BLaER1 (cell line): ENCODE data around the gene NELFA.

Experiments used
- H3K27ac ChIP-seq: shearing (Covaris generic); formaldehyde crosslinking; 2 replicates; pipeline ENCODE4 v1.8.1; 2022
- H3K27me3 ChIP-seq: shearing (Covaris generic); formaldehyde crosslinking; 2 replicates; pipeline ENCODE4 v1.8.1; 2022
- H3K36me3 ChIP-seq: shearing (Covaris generic); formaldehyde crosslinking; 2 replicates; pipeline ENCODE4 v1.8.1; 2022
- H3K4me1 ChIP-seq: shearing (Covaris generic); formaldehyde crosslinking; 2 replicates; pipeline ENCODE4 v1.8.1; 2022
- H3K4me2 ChIP-seq: shearing (Covaris generic); formaldehyde crosslinking; 2 replicates; pipeline ENCODE4 v1.8.1; 2022
- H3K4me3 ChIP-seq: shearing (Covaris generic); formaldehyde crosslinking; 2 replicates; pipeline ENCODE4 v1.8.1; 2022
- H3K9ac ChIP-seq: shearing (Covaris generic); formaldehyde crosslinking; 2 replicates; pipeline ENCODE4 v1.8.1; 2022
- H3K9me3 ChIP-seq: shearing (Covaris generic); formaldehyde crosslinking; 2 replicates; pipeline ENCODE4 v1.8.1; 2022
- H4K20me1 ChIP-seq: shearing (Covaris generic); formaldehyde crosslinking; 2 replicates; pipeline ENCODE4 v1.8.1; 2022
- Cebpa-rat ChIP-seq: shearing (Covaris generic); IDR thresholded peaks from 2 replicates; pipeline ENCODE4 v1.8.1; 2022

Gene NELFA

DNA sequence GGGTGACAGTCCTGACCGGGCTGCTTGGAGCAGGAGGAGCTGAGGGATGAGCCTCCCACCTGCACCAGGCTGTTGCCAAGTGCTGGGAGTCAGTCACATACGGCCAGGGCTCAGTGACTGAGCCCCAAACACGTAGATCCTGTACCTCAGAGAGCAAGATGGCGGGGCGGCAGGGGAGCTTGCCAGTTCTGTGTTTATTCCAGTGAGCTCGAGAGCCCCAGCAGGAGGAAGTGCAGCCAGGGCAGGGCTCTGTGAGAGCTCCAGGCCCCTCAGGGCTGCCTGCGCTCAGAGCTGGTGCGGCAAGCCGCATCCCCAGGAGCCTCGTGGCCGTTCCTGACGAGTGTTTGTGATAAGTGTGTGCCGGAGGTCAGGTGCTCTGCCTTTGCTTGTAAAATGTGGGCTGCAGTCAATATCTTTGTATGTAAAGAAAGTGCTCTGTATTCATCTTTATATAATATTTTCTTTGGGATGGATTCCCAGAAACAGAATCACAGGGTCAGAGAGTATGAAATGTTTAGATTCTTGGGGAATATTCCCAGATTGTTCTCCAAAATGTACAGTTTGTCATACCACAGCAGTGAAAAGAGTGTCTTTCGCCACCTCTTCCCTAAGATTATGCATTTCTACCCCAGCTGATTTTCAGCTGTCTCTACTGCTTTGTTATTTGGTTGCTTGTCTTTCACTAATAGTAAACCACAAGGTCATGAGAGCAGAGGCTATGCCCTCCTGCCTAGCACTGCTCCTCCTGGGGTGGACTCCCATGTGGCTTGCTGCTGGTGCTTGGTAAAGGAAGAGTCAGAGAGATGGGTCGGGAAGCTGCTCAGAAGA is 50.3 kb downstream of the NELFA start:
- TF ChIP-seq Cebpa-rat, result no peak
- no peak overlapping the region for H3K4me3 ChIP-seq
- H4K20me1 ChIP-seq, result peaks cover 43% of the 10 kb centered on the region; the same call in 1 of the 2 replicates
- H3K9ac ChIP-seq, result no peak overlapping the region
- no peaks in the 10 kb centered on the region for H3K27me3 ChIP-seq
- no peaks in the 10 kb centered on the region for H3K4me1 ChIP-seq
- peaks cover 100% of the 10 kb centered on the region for H3K36me3 ChIP-seq
- no peak overlapping the region for H3K27ac ChIP-seq
- no peaks in the 10 kb centered on the region for H3K9me3 ChIP-seq
- no peak overlapping the region for H3K4me2 ChIP-seq

- H3K4me3 ChIP-seq, result no peak overlapping the region
- H4K20me1 ChIP-seq, result peaks cover 37% of the 10 kb centered on the region; the same call in 1 of the 2 replicates
- H3K27me3 ChIP-seq, result no peaks in the 10 kb centered on the region
- H3K27ac ChIP-seq, result no peak overlapping the region
- H3K36me3 ChIP-seq, result peaks cover 100% of the 10 kb centered on the region
- H3K9me3 ChIP-seq, result no peaks in the 10 kb centered on the region
- no peak for TF ChIP-seq Cebpa-rat
- H3K4me2 ChIP-seq, result no peak overlapping the region
- no peaks in the 10 kb centered on the region for H3K4me1 ChIP-seq
- H3K9ac ChIP-seq, result no peak overlapping the region
Observed at GRCh38 chr4:1956631-1957030, 52.1 kb downstream of the NELFA start.

DNA sequence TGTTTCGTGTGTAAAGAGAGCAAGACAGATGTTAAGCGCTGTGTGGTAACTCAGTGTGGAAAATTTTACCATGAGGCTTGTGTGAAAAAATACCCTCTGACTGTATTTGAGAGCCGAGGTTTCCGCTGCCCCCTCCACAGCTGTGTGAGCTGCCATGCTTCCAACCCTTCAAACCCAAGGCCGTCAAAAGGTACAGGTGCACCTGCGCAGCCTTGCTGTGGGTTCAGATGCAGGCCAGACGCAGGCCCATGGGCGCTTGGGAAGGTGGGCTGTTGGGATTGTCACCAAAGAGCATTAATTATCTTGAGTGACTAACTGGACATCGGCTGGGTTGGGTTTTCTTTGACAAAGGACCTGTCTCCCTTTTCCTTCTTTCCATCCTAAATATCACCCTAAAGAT is 55.4 kb downstream of the NELFA start:
- Histone ChIP-seq H3K4me3 (no peak overlapping the region), H3K27me3 (no peaks in the 10 kb centered on the region), H3K4me1 (no peaks in the 10 kb centered on the region), H3K9me3 (no peaks in the 10 kb centered on the region), H4K20me1 (peaks cover 30% of the 10 kb centered on the region), H3K36me3 (peaks cover 100% of the 10 kb centered on the region), H3K4me2 (no peak overlapping the region), H3K9ac (no peak overlapping the region), H3K27ac (no peak overlapping the region)
- no peak for TF ChIP-seq Cebpa-rat

DNA sequence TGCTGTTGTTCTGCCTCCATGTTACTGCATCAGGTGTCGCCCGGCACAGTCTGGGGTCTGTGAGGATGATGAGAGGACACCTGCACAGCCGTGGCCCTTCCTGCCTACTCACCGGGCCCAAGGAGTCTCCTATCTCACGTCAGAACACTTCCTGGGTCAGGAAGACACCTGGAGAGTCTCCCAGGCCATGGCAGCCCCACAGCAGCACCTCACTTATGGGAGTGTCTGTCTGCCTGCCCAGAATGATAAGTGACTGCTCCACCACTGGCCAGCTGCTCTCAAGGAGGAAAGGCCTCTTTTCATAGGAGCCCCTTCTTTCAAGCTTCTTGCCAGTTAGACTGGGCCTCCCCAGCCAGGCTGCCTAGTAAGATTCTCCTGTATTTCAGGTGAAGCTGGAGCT is 56.1 kb downstream of the NELFA start:
- Histone ChIP-seq H3K9ac (no peak overlapping the region), H3K4me1 (no peaks in the 10 kb centered on the region), H3K36me3 (peaks cover 100% of the 10 kb centered on the region), H3K27ac (no peak overlapping the region), H3K4me3 (no peak overlapping the region), H3K27me3 (no peaks in the 10 kb centered on the region), H3K4me2 (no peak overlapping the region), H4K20me1 (peaks cover 30% of the 10 kb centered on the region), H3K9me3 (no peaks in the 10 kb centered on the region)
- no peak for TF ChIP-seq Cebpa-rat

- Histone ChIP-seq H3K4me3 (no peak overlapping the region), H4K20me1 (peaks cover 32% of the 10 kb centered on the region), H3K36me3 (peaks cover 100% of the 10 kb centered on the region), H3K27ac (no peak overlapping the region), H3K4me2 (no peak overlapping the region), H3K4me1 (no peaks in the 10 kb centered on the region), H3K9ac (no peak overlapping the region), H3K9me3 (no peaks in the 10 kb centered on the region), H3K27me3 (no peaks in the 10 kb centered on the region)
- no peak for TF ChIP-seq Cebpa-rat
Observed at GRCh38 chr4:1952058-1952700, 56.6 kb downstream of the NELFA start.

DNA sequence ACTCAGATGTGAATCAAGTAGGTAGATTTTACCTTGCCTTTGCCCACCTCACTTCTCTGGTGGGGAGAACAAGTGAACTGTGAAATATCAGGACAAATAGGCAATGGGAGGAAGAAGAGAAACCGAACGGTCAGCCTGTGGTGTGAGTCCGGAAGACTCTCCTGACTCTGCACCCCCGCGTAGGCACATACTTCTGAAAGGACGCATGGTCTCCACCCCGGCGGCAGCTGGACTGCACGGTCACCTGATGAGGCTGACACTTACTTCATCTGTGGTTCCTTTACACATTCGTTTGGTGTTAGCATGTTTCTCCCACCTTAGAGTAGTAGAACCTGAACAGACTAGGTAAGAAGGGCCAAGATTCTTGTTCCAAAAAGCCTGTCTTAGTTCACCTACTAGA is 58.4 kb downstream of the NELFA start:
- Histone ChIP-seq H3K4me2 (no peak overlapping the region), H3K9me3 (no peaks in the 10 kb centered on the region), H3K27me3 (no peaks in the 10 kb centered on the region), H3K4me3 (no peak overlapping the region), H3K4me1 (no peaks in the 10 kb centered on the region), H3K9ac (no peak overlapping the region), H3K36me3 (peaks cover 100% of the 10 kb centered on the region), H4K20me1 (peaks cover 48% of the 10 kb centered on the region), H3K27ac (no peak overlapping the region)
- no peak for TF ChIP-seq Cebpa-rat

GRCh38 chr4:1948892-1949436 is 59.8 kb downstream of the NELFA start:
- Histone ChIP-seq H3K9ac (no peak overlapping the region), H4K20me1 (peaks cover 52% of the 10 kb centered on the region), H3K27me3 (no peaks in the 10 kb centered on the region), H3K9me3 (no peaks in the 10 kb centered on the region), H3K27ac (no peak overlapping the region), H3K36me3 (peaks cover 100% of the 10 kb centered on the region), H3K4me2 (no peak overlapping the region), H3K4me1 (no peaks in the 10 kb centered on the region), H3K4me3 (no peak overlapping the region)
- TF ChIP-seq Cebpa-rat, result no peak

DNA sequence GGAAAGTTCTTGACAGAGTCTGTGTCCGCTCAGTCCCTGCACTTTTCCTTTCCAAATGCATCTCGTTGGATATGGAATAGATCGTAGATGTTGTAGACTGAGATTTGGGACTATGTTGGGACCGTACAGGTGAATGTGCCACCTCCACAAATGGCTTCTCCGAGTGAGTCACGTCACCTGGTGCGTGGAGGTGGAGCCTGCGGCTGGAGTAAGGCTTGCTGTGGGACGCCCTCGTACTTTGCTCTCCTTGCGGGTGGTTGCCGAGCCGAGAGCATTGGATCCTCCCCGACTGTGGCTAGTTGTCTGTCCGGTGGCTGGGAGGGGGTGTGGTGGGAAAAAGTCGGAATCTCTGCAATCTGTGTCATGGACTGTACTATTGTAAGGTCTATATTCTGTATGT is 60.5 kb downstream of the NELFA start:
- H3K9me3 ChIP-seq, result no peaks in the 10 kb centered on the region
- H3K27ac ChIP-seq, result no peak overlapping the region
- no peak for TF ChIP-seq Cebpa-rat
- no peak overlapping the region for H3K4me2 ChIP-seq
- no peak overlapping the region for H3K4me3 ChIP-seq
- no peaks in the 10 kb centered on the region for H3K27me3 ChIP-seq
- H4K20me1 ChIP-seq, result peaks cover 56% of the 10 kb centered on the region
- H3K9ac ChIP-seq, result no peak overlapping the region
- H3K36me3 ChIP-seq, result peaks cover 100% of the 10 kb centered on the region
- H3K4me1 ChIP-seq, result no peaks in the 10 kb centered on the region

- H3K27me3 ChIP-seq, result no peaks in the 10 kb centered on the region
- TF ChIP-seq Cebpa-rat, result no peak
- H4K20me1 ChIP-seq, result peaks cover 56% of the 10 kb centered on the region
- peaks cover 100% of the 10 kb centered on the region for H3K36me3 ChIP-seq
- no peaks in the 10 kb centered on the region for H3K4me1 ChIP-seq
- H3K9me3 ChIP-seq, result no peaks in the 10 kb centered on the region
- H3K9ac ChIP-seq, result no peak overlapping the region
- H3K4me3 ChIP-seq, result no peak overlapping the region
- no peak overlapping the region for H3K27ac ChIP-seq
- H3K4me2 ChIP-seq, result no peak overlapping the region
Observed at GRCh38 chr4:1945912-1946311, 62.9 kb downstream of the NELFA start.

DNA sequence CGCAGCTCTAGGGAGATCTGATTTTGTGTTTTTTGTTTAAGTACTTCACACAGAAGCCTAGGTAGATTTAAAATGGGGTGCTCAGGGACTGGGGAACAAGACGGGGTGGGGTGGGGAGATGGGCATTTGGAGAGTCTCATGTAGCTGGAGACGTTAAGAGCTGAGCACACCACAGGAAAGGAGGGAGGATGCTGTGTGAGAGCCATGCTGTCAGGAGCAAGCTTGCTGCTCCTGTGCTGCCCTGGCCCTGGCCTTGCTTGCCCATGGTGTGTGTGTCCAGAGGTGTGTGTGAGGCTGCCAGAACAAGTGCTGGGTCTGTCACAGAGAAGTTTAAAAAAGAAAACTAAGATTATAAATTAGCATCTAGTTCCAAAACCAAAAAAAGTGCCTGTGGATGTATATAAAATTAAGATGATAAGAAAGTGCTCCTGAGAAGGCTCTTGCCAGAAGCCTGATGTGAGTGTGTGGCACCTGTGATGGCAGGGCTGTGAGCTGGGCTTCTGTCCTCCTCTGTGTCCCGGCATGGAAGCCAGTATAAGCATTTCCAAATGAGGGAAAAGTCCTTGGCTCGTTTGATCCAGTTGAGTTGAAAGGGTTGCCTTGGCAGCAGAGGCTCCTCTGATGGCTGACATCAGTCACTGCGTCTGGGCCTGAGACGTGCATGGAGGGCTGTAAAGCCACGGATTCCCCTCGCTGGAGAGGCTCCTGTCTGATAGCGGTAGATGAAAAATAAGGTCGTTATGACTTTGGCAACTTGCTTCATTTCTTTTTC is 63.5 kb downstream of the NELFA start:
- Histone ChIP-seq H3K4me1 (no peaks in the 10 kb centered on the region), H3K27me3 (no peaks in the 10 kb centered on the region), H3K4me3 (no peak overlapping the region), H3K36me3 (peaks cover 100% of the 10 kb centered on the region), H4K20me1 (peaks cover 61% of the 10 kb centered on the region), H3K27ac (no peak overlapping the region), H3K4me2 (no peak overlapping the region), H3K9me3 (no peaks in the 10 kb centered on the region), H3K9ac (0 out of 2 replicates have a peak overlapping the region, but pooled peaks have one; percentile 13)
- no peak for TF ChIP-seq Cebpa-rat
